PC-9 (cell line): ENCODE results near the gene FAM90A1.
"Not testable (repeated sequence)": the region's sequence is repeated elsewhere in the genome, so short reads cannot be mapped to it uniquely, and the experiment has no call there.

Source experiments
- EZH2 ChIP-seq: fragments of 200-600 bp; sonication (generic); IDR thresholded peaks from 2 replicates; pipeline ENCODE4 v1.8.0; 2017; ENCODE audit warnings: antibody characterized with exemption, low read depth
- TF ChIP-seq, protein P1 (sequence below): fragments of 200-600 bp; sonication (generic); conservative IDR thresholded peaks from 2 replicates; pipeline ENCODE4 v1.6.1; 2017; ENCODE audit warnings: mixed run types, antibody characterized with exemption, mild to moderate bottlenecking, moderate library complexity

DNA sequence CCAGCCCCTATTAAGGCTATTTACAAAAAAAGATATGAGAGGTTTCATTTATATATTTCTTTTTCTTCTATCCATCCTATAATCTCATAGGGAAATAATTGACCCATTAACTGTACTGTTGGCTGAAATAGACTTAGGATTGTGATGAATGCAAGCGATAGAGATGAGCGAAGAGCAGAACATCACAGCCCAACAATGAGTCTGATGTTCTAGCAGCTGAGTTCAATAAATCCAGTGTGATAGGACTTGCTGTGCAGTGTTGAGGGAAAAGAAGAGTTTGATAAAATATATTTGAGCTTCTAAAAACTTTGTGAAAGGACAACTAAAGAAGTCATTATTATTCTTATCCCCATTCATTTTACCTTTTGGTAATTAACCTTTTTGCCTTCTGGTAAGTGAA, 54.5 kb downstream of the FAM90A1 start:
- not testable (repeated sequence) for TF ChIP-seq EZH2
- TF ChIP-seq, protein P1, sequence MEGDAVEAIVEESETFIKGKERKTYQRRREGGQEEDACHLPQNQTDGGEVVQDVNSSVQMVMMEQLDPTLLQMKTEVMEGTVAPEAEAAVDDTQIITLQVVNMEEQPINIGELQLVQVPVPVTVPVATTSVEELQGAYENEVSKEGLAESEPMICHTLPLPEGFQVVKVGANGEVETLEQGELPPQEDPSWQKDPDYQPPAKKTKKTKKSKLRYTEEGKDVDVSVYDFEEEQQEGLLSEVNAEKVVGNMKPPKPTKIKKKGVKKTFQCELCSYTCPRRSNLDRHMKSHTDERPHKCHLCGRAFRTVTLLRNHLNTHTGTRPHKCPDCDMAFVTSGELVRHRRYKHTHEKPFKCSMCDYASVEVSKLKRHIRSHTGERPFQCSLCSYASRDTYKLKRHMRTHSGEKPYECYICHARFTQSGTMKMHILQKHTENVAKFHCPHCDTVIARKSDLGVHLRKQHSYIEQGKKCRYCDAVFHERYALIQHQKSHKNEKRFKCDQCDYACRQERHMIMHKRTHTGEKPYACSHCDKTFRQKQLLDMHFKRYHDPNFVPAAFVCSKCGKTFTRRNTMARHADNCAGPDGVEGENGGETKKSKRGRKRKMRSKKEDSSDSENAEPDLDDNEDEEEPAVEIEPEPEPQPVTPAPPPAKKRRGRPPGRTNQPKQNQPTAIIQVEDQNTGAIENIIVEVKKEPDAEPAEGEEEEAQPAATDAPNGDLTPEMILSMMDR: not testable (repeated sequence)
